ENCODE results near the gene SPATA13. TPM values are rescaled to one million over a fixed set of nuclear protein-coding genes. Genes with fewer than 3 reads are reported as not detected.

SPATA13 gene
- total RNA-seq, 1 donor from 2014 or later, result 38.2 TPM

DNA sequence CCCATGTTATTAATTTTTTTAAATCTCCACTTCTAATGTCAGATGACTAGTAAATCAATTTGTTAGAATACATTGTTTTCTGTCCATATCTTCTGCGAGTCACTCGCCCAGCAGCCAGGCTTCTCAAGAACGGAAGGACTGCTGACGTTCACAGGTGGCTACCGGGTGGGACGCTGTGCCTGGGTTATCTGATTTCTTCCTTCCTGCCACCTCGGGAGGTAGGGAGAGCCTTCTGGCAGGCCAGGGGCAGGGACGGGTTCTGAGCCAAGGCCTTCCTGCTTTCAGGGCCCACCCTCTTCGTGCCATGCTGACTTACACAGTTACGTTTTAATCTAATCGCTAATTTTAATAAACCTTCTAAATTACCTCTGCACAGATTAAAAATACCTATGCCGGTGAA lies 140.9 kb downstream of the SPATA13 start:
- TF ChIP-seq, protein P1, sequence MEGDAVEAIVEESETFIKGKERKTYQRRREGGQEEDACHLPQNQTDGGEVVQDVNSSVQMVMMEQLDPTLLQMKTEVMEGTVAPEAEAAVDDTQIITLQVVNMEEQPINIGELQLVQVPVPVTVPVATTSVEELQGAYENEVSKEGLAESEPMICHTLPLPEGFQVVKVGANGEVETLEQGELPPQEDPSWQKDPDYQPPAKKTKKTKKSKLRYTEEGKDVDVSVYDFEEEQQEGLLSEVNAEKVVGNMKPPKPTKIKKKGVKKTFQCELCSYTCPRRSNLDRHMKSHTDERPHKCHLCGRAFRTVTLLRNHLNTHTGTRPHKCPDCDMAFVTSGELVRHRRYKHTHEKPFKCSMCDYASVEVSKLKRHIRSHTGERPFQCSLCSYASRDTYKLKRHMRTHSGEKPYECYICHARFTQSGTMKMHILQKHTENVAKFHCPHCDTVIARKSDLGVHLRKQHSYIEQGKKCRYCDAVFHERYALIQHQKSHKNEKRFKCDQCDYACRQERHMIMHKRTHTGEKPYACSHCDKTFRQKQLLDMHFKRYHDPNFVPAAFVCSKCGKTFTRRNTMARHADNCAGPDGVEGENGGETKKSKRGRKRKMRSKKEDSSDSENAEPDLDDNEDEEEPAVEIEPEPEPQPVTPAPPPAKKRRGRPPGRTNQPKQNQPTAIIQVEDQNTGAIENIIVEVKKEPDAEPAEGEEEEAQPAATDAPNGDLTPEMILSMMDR (IDR thresholded peaks at IDR 0.05), result no peak
- Histone ChIP-seq H3K27me3 (no peaks in the 10 kb centered on the region), H3K9me3 (no peaks in the 10 kb centered on the region), H3K27ac (no peak overlapping the region), H3K4me1 (no peaks in the 10 kb centered on the region), H3K36me3 (peaks cover 21 to 70% of the 10 kb centered on the region in 2 donors), H3K4me3 (no peak overlapping the region)
- intact Hi-C loops (cut with DNase I), result no loop called here
- DNase-seq (ENCODE audit: low spot score in 2 of 2), result no peak

DNA sequence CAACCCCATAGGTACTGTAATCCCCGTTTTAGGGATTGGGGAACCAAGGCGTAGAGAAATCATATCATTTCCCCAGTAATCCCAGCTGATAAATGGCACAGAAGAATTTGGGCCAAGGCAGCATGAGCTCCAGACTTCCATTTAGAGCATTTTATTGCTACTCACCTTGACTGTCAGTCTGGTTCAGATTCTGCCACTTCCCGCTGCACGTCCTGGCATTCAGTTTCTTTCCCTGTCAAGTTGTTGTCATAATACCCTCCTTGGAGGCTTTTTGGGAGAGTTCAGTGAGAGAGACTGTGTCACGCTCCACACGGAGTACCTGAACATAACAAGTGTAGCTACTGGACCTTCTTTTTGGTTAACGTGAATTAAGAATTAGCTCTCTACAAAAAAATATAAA lies 141.4 kb downstream of the SPATA13 start:
- intact Hi-C loops (cut with DNase I), result no loop called here
- no peak for DNase-seq (ENCODE audit: low spot score in 2 of 2)
- H3K4me3 ChIP-seq, result no peak overlapping the region
- no peaks in the 10 kb centered on the region for H3K27me3 ChIP-seq
- H3K27ac ChIP-seq, result no peak overlapping the region
- no peaks in the 10 kb centered on the region for H3K9me3 ChIP-seq
- peaks cover 21 to 66% of the 10 kb centered on the region in 2 donors for H3K36me3 ChIP-seq
- no peaks in the 10 kb centered on the region for H3K4me1 ChIP-seq
- TF ChIP-seq, protein P1 (IDR thresholded peaks at IDR 0.05), result no peak

DNA sequence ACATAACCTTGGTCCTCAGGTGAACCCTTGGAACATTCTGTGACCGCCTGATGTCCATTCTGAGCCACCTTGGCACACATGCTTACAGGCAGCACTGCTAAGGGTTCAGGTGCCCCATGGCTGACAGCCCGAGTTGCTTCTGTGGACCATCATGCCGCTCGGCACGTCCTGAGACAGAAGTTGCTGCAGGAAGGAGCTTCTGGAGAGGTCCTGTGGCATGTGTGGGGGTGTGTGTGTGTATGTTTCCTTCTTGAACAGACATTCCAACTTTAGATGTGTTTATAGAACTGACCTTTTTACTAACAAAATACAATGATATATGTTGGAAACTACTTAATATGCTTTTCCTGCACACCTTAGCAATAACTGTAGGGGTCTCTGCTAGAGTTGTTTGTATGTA lies 144.1 kb downstream of the SPATA13 start:
- peaks cover 12 to 40% of the 10 kb centered on the region in 2 donors for H3K36me3 ChIP-seq
- TF ChIP-seq, protein P1 (IDR thresholded peaks at IDR 0.05), result no peak
- H3K27ac ChIP-seq, result no peak overlapping the region
- no peaks in the 10 kb centered on the region for H3K4me1 ChIP-seq
- no peaks in the 10 kb centered on the region for H3K27me3 ChIP-seq
- no peak overlapping the region for H3K4me3 ChIP-seq
- intact Hi-C loops (cut with DNase I), result no loop called here
- no peaks in the 10 kb centered on the region for H3K9me3 ChIP-seq
- no peak for DNase-seq (ENCODE audit: low spot score in 2 of 2)

DNA sequence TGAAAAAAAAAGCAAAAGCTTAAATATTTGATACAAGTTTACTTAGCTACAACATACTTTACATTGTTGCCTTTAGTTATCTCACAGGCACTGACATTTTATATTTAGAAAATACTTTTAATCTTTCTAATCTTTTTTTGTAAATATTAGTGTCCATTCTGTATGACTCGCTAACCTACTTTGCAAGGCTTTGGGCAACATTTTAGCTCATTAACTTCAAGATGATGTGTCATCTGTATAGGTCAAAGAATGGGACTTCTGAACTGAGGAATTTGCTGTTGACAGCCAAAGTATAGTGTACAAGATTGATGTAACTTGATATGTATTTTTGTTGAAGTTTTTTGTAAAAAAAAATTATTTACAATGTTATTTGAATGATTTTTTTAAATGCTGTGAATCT lies 146.1 kb downstream of the SPATA13 start:
- Histone ChIP-seq H3K4me3 (no peak overlapping the region), H3K27me3 (no peaks in the 10 kb centered on the region), H3K27ac (no peak overlapping the region), H3K9me3 (no peaks in the 10 kb centered on the region), H3K36me3 (peaks cover 4 to 25% of the 10 kb centered on the region in 2 donors), H3K4me1 (no peaks in the 10 kb centered on the region)
- TF ChIP-seq, protein P1 (IDR thresholded peaks at IDR 0.05), result no peak
- intact Hi-C loops (cut with DNase I), result no loop called here
- DNase-seq (ENCODE audit: low spot score in 2 of 2), result no peak

DNA sequence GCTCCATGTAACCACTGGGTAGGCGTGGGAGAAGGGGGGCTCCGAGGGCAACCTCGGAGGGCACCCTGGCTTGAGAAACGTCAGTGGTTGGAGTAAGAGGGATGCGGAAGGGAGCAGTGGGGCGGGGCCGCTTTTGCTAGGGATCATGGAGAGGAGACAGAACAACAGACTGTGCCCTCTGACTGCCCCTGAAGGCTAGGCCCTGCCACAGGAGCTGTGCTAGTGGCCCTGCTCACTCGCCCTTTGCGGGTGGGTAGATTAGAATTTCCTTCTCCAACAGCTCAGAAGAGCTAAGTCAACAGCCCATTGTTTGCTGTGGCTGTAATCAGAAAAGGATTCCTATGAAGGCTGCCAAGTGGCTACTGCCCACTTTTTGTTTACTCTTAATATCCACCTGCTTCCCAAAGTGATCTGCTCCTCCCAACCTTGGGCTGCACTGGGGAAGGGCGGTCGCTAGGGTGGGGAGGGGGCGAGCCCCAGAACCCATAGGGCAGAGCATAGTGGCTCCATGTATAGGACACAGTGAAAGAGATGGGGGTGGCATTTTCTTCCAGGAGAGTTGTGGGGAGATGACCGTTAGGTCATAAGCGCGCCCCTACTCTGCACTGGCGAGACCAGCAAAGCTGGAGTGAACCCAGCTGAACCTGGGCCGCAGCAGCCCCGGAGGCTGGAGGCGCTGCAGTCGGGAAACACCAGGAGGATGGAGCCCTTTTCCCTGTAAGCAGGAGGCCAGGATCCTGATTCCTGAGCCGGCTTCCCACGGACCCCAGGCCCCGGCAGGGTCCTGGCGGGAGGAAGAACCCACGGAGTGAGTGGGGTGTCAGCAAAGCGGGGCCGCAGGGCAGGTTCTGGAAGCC lies 146.9 kb downstream of the SPATA13 start:
- intact Hi-C loops (cut with DNase I), result no loop called here
- Histone ChIP-seq H3K27me3 (no peaks in the 10 kb centered on the region), H3K27ac (no peak overlapping the region), H3K4me3 (no peak overlapping the region), H3K36me3 (peaks cover 4 to 22% of the 10 kb centered on the region in 2 donors), H3K9me3 (no peaks in the 10 kb centered on the region), H3K4me1 (no peaks in the 10 kb centered on the region)
- TF ChIP-seq, protein P1 (IDR thresholded peaks at IDR 0.05), result no peak
- DNase-seq (ENCODE audit: low spot score in 2 of 2), result no peak

All from ascending aorta (tissue), 2 donors.